Body of pancreas (tissue), 4 donors: Measurements from ENCODE around the gene DLG2. TPM values are rescaled to one million over a fixed set of nuclear protein-coding genes. Genes with fewer than 3 reads are reported as not detected.

ENCODE experiments used
- ATAC-seq: fragments of 150-250 bp; one replicate; pipeline ENCODE4 v1.9.1; 2016
- DNase-seq, 4 donors: peaks; one replicate each; pipeline ENCODE4 v3.0.0-alpha.2; 2019
- H3K27ac ChIP-seq, 4 donors: fragments of 200-600 bp; sonication (generic); 1 replicate in 3 of 4; 2 replicates in 1 of 4; pipeline versions ENCODE4 v1.5.1 to v1.6.1; 2016 to 2019; ENCODE audit warnings: mild to moderate bottlenecking in 1 of 4, mixed read lengths in 1 of 4, moderate library complexity in 1 of 4
- H3K27me3 ChIP-seq, 2 donors: fragments of 200-600 bp; sonication (generic); one replicate each; pipeline ENCODE4 v1.6.0; 2016; ENCODE audit warnings: mild to moderate bottlenecking in 1 of 2
- H3K36me3 ChIP-seq, 2 donors: fragments of 200-600 bp; sonication (generic); replicated peaks in 1 of 2; 2 replicates each; pipeline ENCODE4 v1.5.1; 2016; ENCODE audit warnings: low read depth in 2 of 2; ENCODE audit not compliant: insufficient read depth in 1 of 2
- H3K4me1 ChIP-seq: fragments of 200-600 bp; sonication (generic); one replicate; pipeline ENCODE4 v1.6.0; 2016
- H3K4me3 ChIP-seq, 2 donors: fragments of 200-600 bp; sonication (generic); 1 replicate in 1 of 2; 2 replicates in 1 of 2; pipeline ENCODE4 v1.5.1; 2016 to 2019
- H3K9me3 ChIP-seq, 3 donors: fragments of 200-600 bp; sonication (generic); 1 replicate in 2 of 3; 2 replicates in 1 of 3; pipeline ENCODE4 v1.5.1; 2016
- CTCF ChIP-seq, 7 experiments: fragments of 450-650 bp in 4 of 7; fragments of 200-600 bp in 3 of 7; sonication (generic) in 3 of 7; IDR thresholded peaks; one replicate each; pipeline ENCODE4 v1.5.1; 2016 to 2019; ENCODE audit warnings: antibody characterized with exemption in 7 of 7
- POLR2A ChIP-seq, 3 donors: fragments of 450-650 bp; IDR thresholded peaks; one replicate each; pipeline ENCODE4 v1.6.1; 2016; ENCODE audit warnings: antibody characterized with exemption in 3 of 3, mild to moderate bottlenecking in 2 of 3
- WGBS, 2 donors: methylation state at CpG; one replicate each; pipeline ENCODE4 v1.1.5; 2017; 5-methylcytosine and 5-hydroxymethylcytosine counted together
- intact Hi-C: fragments of 100-400 bp; cut with DNase I; formaldehyde crosslinking; loops from one replicate; pipeline ENCODE4 v1.15.1; 2023
- total RNA-seq, 2 donors: library from RNA; depleted of rRNA; stranded (reverse); fragments of >200 nt; gene quantifications; one replicate each; pipeline ENCODE4 v1.1.0, GENCODE V29; 2016

Gene DLG2
- total RNA-seq, 2 donors from 2014 or later = 6.0 to 13.2 TPM

GRCh38 chr11:84164728-84165127, 1462.4 kb downstream of the DLG2 start:
- Histone ChIP-seq H3K27me3 (no peaks in the 10 kb centered on the region), H3K9me3 (no peaks in the 10 kb centered on the region), H3K27ac (no peak overlapping the region), H3K36me3 (no peaks in the 10 kb centered on the region), H3K4me3 (no peak overlapping the region), H3K4me1 (no peaks in the 10 kb centered on the region)
- no peak for TF ChIP-seq POLR2A (IDR thresholded peaks at IDR 0.05)
- no peak for TF ChIP-seq CTCF (IDR thresholded peaks at IDR 0.05)
- DNase-seq (no peak), ATAC-seq (no peak)
- WGBS, 2 donors = 54 to 60% methylated on average over 2 of the region's 2 CpGs
- intact Hi-C loops = no loop called here

GRCh38 chr11:84163116-84163515, 1464.0 kb downstream of the DLG2 start:
- Histone ChIP-seq H3K27me3 (no peaks in the 10 kb centered on the region), H3K27ac (no peak overlapping the region), H3K36me3 (no peaks in the 10 kb centered on the region), H3K9me3 (no peaks in the 10 kb centered on the region), H3K4me1 (no peaks in the 10 kb centered on the region), H3K4me3 (no peak overlapping the region)
- TF ChIP-seq CTCF (IDR thresholded peaks at IDR 0.05) (no peak), POLR2A (IDR thresholded peaks at IDR 0.05) (no peak)
- DNase-seq = no peak
- intact Hi-C loops = no loop called here
- no peak for ATAC-seq

GRCh38 chr11:84157639-84158038, 1469.5 kb downstream of the DLG2 start:
- intact Hi-C loops = no loop called here
- Histone ChIP-seq H3K27me3 (no peaks in the 10 kb centered on the region), H3K36me3 (no peaks in the 10 kb centered on the region), H3K9me3 (no peaks in the 10 kb centered on the region), H3K4me3 (no peak overlapping the region), H3K27ac (no peak overlapping the region), H3K4me1 (no peaks in the 10 kb centered on the region)
- ATAC-seq = no peak
- no peak for TF ChIP-seq CTCF (IDR thresholded peaks at IDR 0.05)
- DNase-seq = no peak
- 71 to 75% methylated on average over 3 of the region's 3 CpGs for WGBS, 2 donors

- H3K27ac ChIP-seq = no peak overlapping the region
- 57 to 59% methylated on average over 2 of the region's 2 CpGs for WGBS, 2 donors
- H3K4me3 ChIP-seq = no peak overlapping the region
- intact Hi-C loops = no loop called here
- no peak for ATAC-seq
- H3K9me3 ChIP-seq = no peaks in the 10 kb centered on the region
- no peaks in the 10 kb centered on the region for H3K27me3 ChIP-seq
- H3K36me3 ChIP-seq = no peaks in the 10 kb centered on the region
- no peaks in the 10 kb centered on the region for H3K4me1 ChIP-seq
- TF ChIP-seq POLR2A (IDR thresholded peaks at IDR 0.05) = no peak
- TF ChIP-seq CTCF (IDR thresholded peaks at IDR 0.05) = no peak
- no peak for DNase-seq
These were observed 1480.3 kb downstream of the DLG2 start for GRCh38 chr11:84146826-84147225.

GRCh38 chr11:84145616-84146185, 1481.4 kb downstream of the DLG2 start:
- Histone ChIP-seq H3K36me3 (no peaks in the 10 kb centered on the region), H3K4me3 (no peak overlapping the region), H3K27ac (no peak overlapping the region), H3K4me1 (no peaks in the 10 kb centered on the region), H3K27me3 (no peaks in the 10 kb centered on the region), H3K9me3 (no peaks in the 10 kb centered on the region)
- ATAC-seq (no peak), DNase-seq (no peak)
- intact Hi-C loops = no loop called here
- TF ChIP-seq CTCF (IDR thresholded peaks at IDR 0.05) = no peak
- no peak for TF ChIP-seq POLR2A (IDR thresholded peaks at IDR 0.05)
- WGBS, 2 donors = 33 to 49% methylated on average over 4 of the region's 4 CpGs
